ENCODE results near the gene NDUFS7.

- TF ChIP-seq TAF1 (IDR thresholded peaks at IDR 0.05; ENCODE audit: low read depth), result no peak
- TF ChIP-seq FOXM1 (IDR thresholded peaks at IDR 0.05; ENCODE audit: borderline replicate concordance, low read depth), result no peak
Measured at GRCh38 chr19:1386945-1387683, 3.4 kb downstream of the NDUFS7 start.
